HG03439 (cell line): ENCODE data around the gene FRZB.
"Not testable (repeated sequence)": the region's sequence is repeated elsewhere in the genome, so short reads cannot be mapped to it uniquely, and the experiment has no call there.

Experiments
- ATAC-seq: cut with Tn5 transposase; IDR thresholded peaks from one replicate; pipeline ENCODE4 v1.9.1; 2021; ENCODE audit warnings: mild to moderate bottlenecking, moderate library complexity; ENCODE audit not compliant: unreplicated experiment

The FRZB gene

DNA sequence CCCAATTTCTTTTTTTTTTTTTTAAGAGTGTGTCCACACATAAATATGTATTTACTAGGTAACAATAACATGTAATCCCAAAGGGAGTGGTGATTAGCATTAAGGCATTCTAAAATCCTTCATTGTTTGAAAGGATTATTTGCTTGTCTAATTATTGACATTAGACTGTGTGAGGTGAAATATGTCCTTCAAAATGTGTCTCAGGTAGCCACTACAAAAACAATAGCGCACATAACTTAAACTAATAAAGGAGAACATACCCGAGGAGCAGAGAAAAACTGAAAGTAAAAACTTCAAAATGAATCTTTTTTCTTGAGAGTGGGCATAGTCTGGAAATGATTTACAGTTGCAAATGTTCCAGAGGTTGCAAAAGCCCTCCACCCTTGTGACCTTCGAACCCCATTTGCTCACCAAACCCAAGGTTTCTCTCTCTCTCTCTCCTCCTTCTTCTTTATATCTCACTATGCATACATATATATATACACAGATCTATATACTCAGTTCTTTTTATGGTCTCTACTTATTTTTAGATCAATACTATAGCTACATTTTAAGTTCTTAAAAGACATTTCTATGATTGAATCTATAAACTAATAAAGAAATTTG is 24.4 kb upstream of the FRZB start:
- ATAC-seq: no peak

DNA sequence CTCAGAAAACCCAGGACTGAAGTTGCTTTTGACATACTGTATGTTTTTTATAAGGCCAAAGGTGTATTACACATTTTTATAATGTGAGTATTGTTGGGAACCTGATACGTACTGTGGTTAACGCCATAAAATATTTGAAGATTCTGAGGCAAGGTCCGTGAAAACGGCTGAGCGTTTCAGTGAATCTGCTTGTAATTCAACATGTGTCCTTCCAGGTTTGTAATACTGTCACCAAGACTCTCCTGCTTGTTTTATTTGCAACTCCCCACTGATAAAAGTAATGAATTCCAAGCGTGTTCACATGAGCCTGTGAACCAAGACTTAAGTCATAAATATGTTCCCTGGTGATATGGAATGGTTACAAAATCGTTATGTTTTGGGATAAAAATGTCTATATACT is 23.9 kb upstream of the FRZB start:
- no peak for ATAC-seq

GRCh38 chr2:182887753-182888415 is 21.4 kb upstream of the FRZB start:
- no peak for ATAC-seq

GRCh38 chr2:182887093-182887492 is 20.7 kb upstream of the FRZB start:
- no peak for ATAC-seq

DNA sequence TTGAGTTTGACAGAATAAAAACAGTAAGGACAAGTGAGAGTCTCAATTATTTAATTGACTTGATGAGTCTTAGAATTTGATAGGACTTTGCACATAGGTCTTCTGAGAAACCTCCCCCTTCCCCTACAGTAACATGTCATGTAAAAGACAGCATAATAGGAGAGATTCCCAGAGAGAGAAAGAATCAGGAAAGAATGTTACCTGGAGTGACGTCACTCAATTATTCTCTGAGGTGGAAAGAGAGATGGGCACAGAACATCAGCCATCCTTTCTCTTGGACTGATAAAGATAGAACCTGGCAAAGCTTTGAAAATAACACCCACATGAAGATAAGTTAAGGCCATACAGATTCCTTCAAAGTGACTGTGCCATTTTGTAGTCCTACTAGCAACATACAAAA is 19.3 kb upstream of the FRZB start:
- no peak for ATAC-seq

DNA sequence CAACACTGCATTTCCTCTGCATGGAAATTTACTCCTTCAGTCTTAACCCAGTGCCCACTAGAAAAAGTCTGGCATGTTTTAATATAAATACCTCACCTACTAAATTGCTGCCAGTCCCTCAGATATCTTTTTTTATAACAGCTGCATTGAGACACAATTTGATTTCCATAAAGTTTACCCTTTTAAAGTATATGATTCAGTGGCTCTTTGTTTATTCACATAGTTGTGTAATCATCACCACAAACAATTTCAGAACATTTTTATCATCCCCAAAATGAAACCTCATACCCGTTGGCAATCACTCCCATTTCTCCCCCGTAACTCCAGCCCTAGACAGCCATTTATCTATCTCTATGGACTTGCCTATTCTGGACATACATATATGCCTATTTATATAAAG is 17.0 kb upstream of the FRZB start:
- ATAC-seq: no peak

GRCh38 chr2:182880100-182880499 is 13.7 kb upstream of the FRZB start:
- ATAC-seq: not testable (repeated sequence)

DNA sequence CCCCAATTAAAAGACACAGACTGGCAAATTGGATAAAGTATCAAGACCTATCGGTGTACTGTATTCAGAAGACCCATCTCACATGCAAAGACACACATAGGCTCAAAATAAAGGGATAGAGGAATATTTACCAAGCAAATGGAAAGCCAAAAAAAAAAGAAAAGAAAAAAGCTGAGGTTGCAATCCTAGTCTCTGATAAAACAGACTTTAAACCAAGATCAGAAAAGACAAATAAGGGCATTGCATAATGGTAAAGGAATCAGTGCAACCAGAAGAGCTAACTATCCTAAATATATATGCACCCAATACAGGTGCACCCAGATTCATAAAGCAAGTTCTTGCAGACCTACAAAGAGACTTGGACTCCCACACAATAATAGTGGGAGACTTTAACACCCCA is 10.2 kb upstream of the FRZB start:
- not testable (repeated sequence) for ATAC-seq

GRCh38 chr2:182870227-182870626 is 3.8 kb upstream of the FRZB start:
- no peak for ATAC-seq

GRCh38 chr2:182868054-182868796 is 1.8 kb upstream of the FRZB start:
- no peak for ATAC-seq

- no peak for ATAC-seq
These were observed 1.1 kb upstream of the FRZB start for GRCh38 chr2:182867426-182868053.

GRCh38 chr2:182866095-182866460 is 359 bp downstream of the FRZB start:
- ATAC-seq: no peak

DNA sequence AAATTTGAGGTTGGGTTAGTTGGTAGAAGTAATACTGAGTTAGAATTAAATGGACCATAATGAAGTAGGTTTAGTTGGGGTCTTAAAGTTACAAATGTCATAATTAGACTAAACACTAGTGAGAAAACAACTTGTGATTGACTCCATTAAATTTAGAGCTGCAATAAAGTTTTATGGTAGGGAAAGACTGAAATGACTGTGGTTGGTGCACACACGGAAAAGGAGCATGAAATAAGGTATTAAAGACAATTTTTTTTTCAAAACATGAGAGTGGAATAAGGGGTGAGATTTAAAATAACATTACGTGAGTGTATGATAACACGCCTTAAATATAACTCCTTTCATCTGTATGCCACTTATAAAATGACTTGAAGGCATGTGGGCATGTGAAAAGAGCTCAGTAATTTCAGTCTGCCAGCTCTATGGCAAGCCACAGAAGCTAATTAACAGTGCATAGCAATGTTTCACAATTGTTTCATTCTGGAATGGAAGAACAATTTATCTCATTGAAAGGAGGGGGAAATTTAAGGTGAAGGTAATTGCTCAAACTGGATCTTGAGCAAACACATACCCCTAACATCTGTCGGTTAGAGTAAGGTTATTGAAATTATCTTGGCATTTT is 1.4 kb downstream of the FRZB start:
- no peak for ATAC-seq

GRCh38 chr2:182863642-182864041 is 2.8 kb downstream of the FRZB start:
- ATAC-seq: no peak

- no peak for ATAC-seq
These were observed 4.3 kb downstream of the FRZB start for GRCh38 chr2:182862091-182862490.

DNA sequence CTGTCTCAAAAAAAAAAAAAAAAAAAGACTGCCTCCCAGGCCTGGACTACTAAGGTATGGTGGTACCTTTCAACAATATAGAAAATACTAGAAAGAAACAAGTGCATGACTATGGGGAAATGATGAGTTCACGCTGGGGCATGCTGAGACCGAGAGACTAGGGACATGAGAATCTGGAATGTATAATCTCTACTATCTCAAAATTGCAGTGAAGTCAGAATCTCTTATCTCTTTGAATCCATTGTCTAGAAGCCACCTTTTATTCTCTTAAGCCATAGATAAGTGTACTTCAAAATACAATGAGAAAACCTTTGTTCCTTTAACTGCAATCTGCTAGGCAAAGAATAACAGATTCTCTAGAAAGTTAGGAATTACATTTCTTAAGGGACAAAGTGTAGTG is 5.6 kb downstream of the FRZB start:
- ATAC-seq: no peak

- no peak for ATAC-seq
These were observed 7.8 kb downstream of the FRZB start for GRCh38 chr2:182858671-182859070.

- no peak for ATAC-seq
These were observed 11.1 kb downstream of the FRZB start for GRCh38 chr2:182855376-182855775.

DNA sequence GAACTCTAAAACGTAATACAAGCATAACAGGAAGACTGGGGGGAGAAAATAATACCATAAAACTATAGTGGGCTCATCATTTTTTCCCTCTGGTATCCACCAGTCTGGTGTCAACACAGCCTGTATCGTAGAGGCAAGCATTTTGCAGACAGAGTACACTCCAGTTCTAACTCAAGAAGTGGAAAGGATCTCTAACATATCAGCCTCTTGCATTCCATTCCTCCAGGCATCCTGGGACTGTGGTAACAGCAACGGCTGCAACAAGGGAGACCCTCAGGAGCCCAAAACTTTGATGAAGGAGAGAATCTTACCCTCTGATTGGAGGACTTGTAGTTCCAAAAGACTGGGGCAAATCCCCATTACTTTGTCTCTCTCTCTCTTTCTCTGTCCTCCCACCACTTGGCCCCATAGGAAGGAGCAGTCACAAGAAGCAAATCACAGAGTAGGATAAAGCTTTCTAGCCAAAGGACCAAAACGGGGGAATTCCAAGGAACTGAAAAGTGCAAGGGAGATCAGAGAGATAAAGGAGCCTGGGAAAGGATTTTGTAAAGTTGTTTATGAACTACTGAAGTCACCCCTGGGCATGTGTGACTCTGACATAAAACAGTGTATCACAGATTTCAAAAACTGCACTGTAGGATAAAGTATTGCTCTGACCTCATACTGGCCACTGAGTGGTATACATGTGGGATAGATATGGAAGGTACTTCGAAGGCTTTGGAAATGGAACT is 11.9 kb downstream of the FRZB start:
- no peak for ATAC-seq

DNA sequence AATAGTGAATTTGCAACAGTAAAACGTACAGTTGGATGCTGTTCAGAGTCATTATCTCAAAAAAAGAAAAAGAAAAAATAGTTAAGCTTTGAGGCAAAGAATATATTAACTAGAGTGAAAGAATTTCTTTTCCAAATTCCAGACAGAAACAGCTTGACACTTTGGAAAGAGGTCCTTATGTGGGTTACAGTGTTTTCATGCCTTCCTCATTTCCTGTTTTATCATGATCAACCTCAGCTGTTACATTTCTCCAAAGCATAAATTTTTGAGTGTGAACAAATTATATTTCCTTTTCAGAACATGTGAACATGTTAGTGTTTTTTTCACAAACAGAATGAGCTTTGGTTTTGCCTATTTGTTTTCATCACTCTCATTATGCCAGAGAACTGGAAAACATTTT is 13.6 kb downstream of the FRZB start:
- ATAC-seq: no peak

DNA sequence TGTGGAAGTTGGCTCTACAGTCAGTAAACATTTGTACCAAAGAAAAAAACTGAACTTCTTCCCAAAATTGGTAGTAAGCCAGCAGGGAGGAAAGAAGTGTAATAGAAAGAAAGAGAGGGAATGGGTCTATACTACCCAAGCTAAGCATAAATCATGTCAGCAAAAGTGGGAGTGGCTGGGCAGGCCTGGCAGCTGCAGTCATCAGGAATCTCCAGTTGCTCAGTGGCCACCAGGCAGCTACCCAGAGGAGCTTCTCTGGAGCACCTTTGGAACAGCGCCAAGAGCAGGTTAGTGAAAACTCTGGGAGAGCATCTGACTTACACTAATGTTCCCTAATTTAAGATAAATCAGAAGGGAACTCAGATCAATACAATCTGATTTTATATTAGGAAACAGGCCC is 14.3 kb downstream of the FRZB start:
- ATAC-seq: no peak
